HG03457 (cell line): ENCODE results near the gene TMEM101.
"Not testable (repeated sequence)": the region's sequence is repeated elsewhere in the genome, so short reads cannot be mapped to it uniquely, and the experiment has no call there.

ENCODE experiments used
- ATAC-seq: cut with Tn5 transposase; IDR thresholded peaks from one replicate; pipeline ENCODE4 v1.9.1; 2021; ENCODE audit warnings: moderate number of reproducible peaks; ENCODE audit not compliant: unreplicated experiment

Gene TMEM101

DNA sequence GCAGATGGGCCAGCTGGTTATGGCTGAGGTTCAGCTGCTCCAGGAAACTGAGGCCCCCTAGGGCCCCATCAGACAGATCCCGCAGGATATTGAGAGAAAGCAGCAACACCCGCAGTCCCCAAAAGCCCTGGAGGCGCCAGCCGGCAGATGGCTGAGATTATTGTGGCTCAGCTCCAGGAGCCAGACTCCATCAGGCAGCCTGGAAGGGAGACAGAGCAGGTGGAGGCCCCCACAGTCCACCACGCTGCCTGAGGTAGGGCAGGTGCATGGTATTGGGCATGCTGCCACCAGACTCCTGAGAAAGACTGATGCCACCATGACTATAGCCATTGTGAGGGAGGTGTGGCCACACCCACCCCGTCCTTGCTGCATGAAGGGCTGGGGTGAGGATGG, 9.5 kb upstream of the TMEM101 start:
- ATAC-seq, result no peak

DNA sequence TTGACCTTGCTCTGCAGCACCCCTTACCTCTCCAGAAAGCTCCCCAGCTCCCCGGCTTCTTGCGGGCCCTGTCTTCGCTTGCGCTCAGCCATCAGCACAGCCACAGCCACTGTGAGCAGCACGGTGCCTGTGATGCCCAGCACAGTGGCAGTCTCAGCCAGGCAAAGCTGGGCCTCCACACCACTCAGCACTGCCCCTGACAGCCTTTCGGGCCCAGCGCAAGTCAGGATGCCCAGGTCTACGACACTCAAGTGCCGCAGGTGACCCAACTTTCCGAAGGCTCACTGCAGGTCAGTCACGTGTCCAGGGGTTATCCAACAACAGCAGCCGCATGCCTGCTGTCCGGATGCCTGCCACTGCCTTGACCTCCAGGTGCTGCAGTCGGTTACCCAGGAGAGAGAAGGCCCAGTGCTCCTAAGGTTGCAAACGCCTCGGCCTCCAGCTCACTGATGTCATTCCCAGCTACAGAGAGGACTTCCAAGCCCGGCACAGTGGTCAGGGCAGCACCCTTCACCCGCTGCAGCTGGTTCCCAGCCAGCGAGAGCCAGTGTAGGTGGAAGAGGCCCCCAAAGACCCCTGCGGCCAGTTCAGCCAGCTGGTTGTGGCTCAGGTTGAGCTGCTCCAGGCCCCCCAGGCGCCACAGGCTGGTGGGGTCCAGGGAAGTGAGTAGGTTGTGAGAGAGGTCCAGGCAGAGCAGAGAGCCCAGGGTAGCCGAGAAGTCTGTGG, 8.9 kb upstream of the TMEM101 start:
- no peak for ATAC-seq

DNA sequence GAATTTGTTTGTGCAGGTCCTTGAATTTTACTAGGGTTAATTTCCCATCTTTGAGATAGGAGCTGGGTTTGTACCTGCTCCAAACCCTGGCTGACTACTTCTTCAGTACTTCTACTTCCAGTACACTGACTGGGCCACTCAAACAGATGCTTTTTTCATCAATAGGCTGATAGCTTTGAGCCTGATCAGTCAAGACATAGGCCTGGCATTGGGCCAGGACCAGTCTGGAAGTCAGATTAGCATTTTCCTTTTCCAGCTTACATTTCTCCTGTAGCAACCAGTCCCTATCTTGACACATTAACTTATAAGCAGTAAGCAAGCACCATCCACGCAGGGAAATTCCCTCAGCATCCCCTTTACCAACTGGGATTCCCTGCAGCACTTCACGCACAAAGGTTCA, 7.5 kb upstream of the TMEM101 start:
- no peak for ATAC-seq

DNA sequence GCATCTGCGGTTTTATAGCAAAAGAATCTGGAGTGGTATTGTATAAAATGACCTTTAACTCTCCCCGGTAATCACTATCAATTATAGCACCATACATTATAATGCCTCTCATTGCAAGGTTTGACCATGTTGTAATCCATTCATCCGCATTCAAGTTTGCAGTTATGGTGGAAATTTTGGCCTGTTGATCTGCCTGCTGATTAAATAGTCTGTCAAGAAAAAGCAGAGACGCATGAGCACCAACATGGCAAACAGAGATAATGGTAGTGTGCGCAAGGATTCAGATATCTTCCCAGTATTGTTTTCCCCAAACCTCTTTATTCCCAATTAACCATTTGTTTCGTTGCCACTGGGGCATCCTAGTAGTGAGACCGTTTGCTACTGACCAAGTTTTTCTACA, 6.5 kb upstream of the TMEM101 start:
- ATAC-seq, result not testable (repeated sequence)

DNA sequence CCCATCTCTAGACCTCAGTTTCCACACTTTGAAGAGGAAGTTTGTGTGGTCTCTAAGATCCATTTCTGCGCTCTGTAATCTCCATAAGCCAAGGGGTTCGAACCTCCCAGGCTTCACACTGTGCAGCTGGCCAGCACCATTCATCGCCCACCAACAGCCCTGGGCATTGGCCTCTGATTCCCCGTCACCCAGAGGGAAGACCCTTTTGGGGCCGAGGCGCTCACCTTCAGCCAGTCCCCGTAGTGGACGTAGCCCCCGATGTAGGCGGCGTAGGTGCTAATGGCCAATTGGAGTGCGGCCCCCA, 678 bp downstream of the TMEM101 start:
- no peak for ATAC-seq

DNA sequence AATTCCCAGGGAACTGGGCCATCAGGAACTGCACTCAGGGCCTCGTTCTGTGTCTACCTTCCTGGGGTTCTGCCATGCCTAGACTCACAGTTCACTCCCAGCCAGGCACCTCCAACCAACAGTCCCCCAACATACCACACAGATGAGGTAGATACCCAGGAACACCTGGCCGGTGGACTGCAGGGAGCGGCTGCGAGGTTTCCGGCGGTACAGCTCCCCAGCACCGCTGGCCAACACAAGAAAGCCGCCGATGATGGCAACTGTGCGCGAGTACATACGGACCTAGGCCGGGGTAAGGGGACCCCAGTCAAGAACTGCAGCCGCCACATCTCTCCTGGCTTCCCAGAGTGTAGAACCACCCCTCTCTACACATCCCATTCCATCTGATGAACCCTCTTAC, 1.9 kb downstream of the TMEM101 start:
- no peak for ATAC-seq

DNA sequence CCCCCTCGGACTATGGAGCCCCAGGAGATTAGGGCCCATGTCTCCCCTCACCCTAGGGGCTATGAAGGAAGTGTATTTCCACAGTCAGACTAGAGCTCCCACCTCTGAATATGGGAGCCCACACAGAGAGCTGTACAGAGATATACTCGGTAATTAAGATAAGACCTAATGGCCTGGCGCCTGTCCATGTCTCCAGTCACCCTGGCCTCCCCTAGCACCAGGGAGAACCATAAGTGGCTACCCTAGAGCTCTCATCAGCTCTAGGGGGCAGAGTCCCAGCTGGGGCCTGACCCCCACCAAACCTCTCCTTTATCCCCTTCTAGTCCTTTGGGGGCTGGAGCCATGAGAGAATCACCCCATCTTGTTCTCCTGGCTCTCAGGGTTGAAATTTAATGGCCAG, 2.4 kb downstream of the TMEM101 start:
- ATAC-seq, result no peak

DNA sequence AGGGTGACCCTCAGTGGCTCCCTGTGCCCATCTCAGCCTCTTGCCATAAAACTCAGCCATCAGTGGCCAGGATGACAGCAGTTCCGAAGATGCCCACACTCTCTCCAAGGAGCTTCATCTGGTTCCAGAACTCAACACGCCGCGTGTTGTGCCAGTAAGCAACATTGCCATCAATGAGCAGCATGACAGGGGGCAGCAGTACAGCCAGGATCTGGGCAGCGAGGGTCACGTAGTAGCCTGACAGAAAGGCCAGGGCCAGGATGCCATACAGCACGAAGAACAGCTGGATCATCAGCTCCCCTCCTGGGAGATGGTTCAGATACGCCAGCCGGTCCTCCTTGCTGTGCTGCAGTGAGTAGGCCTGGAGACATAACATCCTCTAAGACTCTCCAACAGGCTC, 2.9 kb downstream of the TMEM101 start:
- no peak for ATAC-seq

DNA sequence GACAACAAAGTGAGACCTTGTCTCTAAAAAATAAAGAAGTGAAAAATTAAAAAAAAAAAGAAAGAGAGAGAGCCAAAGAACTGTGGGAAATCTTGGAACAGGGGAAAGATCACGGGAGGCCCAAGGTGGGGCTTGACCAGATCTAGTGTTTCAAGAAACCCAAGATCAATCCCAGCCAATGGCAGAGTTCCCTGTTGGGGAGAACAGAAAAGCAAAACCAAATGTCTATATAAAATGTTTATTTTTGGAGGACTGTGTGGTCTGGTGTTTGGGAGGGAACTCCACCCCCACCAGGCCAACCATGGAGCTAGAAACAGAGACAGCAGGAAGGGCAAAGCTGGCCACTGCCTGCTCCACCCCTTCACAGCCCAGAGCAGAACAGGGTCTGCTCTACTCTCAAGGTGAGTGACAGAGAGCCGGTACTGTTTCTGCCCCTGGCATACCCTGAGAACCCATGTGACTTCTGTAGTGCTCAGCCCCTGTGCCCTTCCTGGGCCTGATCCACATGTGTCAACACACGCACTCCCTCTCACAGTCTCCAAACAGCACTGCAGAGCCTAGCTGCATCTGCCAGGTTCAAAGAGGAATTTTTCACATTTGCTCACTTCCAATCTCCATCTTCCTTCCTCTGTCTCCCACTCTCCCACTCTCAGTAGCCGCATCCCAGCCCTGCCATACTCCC, 3.7 kb downstream of the TMEM101 start:
- no peak for ATAC-seq

DNA sequence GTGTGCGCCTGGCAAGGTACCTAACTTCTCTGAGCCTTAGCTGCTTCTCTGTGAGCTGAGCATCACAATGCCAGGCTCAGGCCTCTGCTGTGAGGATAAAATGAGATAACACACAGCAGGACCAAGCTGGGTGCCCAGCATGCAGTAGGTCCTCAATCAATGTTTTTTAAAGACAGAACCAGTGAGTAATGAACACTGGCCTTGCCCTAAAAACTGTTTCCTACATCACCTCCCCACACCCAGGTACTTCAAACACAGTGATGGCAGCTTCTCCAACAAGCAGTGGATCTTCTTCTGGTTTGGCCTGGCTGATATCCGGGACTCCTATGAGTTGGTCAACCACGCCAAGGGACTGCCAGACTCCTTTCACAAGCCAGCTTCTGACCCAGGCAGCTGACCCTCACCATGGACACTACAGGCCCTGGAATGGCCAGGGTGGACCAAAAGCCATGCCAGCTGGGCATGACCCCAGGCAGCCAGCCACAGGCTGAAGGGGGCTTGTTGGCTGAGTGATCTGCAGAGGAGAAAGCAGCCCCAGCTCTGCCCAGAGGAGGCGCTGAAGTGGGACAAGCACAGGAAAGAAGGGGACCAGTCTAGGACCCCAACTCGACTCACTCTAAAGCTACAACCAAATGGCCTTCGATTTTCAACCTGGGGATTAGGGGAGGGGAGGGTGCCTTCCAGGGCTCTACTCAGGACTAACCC, 6.4 kb downstream of the TMEM101 start:
- ATAC-seq, result no peak

DNA sequence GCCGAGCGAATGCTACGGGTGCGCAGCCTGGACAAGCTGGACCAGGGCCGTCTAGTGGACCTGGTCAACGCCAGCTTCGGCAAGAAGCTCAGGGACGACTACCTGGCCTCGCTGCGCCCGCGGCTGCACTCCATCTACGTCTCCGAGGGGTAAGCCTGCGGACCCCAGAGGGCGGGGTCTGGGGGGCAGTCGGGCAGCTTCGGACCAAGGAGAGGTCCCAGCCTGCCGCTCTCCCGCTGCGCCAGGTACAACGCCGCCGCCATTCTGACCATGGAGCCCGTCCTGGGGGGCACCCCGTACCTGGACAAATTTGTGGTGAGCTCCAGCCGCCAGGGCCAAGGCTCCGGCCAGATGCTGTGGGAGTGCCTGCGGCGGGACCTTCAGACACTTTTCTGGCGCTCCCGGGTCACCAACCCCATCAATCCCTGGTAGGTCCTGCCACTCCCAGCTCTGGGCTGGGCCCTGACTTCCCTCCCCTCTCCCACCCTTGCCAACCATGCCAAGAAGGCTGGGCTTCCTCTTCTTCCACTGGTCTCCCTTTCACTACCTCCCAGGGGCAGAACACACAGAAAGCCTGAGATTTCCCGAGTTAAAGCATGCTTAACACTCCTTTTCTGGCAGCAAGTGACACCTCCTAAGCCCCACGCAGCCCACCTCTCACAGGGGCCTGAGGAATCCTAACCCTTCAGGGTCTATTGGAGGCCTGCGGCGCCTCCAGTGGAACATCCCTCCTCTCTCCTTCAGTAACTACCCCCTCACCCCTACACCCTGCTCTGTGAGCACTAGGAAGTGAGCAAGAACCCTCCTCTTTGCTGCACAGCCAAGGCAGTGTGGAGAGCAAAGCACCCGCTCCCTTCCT, 7.2 kb downstream of the TMEM101 start:
- ATAC-seq, result no peak

DNA sequence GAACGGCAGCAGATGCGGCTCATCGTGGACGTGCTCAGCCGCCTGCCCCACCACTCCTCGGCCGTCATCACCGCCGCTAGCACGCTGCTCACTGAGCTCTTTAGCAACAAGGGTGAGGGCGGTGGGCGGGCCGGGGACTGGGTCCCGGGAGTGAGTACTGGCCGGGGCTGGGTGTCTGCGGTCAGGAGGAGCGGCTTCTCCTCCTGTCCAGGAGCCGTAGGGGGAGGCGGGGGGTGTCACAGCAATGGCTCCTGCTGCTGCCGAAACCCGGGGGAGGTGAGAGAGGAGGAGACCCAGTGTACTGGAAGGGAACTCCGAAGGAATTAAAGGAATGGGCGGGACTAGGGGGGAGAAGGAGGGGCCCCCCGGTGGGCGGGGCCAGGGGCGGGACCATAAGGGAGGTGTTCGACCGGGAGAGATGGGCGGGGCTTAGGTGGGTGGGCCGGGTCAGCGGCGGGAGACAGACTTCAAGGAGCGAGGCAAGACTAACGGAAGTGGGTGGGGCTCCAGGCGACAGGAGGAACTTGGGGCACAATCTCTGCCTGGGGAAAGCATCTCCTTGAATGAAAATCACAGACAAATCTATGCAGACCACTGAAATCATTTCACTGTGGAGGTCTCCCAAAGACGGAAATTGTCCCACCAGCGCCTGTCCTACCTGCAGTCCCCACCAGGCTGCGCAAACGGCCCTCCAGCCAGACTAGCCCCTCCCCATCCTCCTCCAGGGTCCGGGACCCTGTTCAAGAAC, 8.0 kb downstream of the TMEM101 start:
- ATAC-seq, result no peak

DNA sequence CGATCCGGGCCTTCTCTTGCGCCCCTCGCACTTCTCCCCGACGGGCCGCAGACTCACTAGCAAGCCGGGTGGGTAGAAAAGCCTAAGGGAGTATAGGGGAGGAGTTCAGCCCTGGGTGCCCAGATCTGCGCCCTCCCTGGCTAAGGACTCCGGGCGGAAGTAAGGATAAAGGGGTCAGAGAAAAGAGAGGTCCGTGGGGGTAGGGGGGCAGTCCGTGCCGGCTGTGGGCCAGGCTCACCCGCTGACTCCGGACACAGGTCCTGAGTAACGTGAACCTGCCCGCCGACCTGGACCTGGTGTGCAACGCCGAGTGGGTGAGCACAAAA, 8.5 kb downstream of the TMEM101 start:
- ATAC-seq, result no peak

DNA sequence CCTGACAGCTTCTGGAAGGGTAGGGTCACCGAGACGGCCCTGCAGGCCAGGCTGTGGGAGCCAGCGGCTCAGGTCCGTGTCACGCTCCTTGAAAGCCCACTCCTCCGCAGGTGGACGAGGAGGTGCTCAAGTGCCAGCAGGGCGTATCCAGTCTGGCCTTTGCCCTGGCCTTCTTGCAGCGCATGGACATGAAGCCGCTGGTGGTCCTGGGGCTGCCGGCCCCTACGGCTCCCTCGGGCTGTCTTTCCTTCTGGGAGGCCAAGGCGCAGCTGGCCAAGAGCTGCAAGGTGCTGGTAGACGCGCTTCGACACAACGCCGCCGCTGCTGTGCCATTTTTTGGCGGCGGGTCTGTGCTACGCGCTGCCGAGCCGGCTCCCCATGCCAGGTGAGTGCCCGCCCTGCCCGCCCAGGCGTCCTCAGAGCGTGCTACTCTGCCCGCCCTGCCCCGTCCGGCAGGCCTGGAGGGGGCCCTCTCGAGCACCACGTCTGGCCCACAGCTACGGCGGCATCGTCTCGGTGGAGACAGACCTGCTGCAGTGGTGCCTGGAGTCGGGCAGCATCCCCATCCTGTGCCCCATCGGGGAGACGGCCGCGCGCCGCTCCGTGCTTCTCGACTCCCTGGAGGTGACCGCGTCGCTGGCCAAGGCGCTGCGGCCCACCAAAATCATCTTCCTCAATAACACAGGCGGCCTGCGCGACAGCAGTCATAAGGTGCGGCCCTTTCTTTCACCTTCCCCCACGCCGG, 9.1 kb downstream of the TMEM101 start:
- ATAC-seq, result no peak

DNA sequence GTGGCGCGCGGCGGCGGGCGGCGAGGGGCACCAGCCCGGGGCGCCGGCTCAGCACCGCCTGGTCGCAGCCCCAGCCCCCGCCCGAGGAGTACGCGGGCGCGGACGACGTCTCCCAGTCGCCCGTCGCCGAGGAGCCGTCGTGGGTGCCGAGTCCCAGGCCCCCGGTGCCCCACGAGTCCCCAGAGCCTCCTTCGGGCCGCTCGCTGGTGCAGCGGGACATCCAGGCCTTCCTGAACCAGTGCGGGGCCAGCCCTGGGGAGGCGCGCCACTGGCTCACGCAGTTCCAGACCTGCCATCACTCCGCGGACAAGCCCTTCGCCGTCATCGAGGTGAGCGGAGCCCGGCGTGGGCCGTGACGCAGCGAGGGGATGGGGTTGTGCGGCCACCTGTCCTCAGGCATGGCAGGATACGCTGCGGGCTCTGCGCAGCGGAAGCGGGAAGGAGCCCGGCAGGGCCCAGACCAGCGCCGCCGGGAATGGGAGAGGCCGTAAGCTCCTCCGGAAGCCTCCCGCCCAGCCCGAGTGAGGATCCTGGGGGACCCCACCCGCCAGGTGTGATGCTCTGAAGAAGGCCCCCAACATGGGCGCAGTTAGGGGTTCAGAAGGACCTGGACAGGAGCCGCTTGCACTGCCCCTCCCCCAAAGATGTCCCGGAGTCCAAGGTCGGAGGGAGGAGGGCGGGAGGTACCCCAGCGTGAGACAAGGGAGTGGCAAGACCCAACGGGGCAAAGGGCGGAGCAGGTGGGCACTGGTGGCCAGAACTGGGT, 9.8 kb downstream of the TMEM101 start:
- ATAC-seq, result no peak

DNA sequence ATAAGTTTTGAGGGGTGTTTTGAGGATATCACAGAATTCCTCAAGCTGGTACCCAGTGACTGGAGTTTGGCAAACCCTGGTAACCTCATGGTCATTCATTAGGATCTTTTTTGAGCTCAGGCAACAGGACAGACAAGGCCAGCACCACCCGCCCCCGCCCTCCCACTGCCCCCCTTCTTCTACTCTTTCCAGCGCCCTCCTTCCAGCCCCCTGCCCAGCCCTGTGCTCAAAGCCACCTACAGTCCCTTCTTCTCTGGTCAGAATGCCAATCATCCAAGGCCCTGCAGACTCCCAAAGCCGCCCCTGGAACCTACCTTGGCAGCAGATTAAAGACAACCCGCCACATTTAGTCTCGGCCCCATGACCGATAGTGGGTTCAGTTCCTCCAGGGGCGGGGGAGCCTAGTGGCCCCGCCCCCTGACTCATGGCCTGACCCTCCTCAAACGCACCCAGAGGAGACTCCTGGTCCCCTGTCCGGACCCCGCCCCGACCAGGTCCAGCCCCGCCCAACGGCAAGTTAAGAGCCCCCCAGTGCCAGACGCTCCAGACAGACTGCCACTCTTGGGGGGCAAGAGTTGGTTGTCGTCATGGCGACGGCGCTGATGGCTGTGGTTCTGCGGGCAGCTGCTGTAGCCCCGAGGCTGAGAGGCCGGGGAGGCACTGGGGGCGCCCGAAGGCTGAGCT, 10.5 kb downstream of the TMEM101 start, which contains the start of gene NAGS:
NAGS (plus strand) TSS at position 546 of the 684 bp plus-strand sequence; CDS start at position 588, 42 bp downstream.
- no peak for ATAC-seq

DNA sequence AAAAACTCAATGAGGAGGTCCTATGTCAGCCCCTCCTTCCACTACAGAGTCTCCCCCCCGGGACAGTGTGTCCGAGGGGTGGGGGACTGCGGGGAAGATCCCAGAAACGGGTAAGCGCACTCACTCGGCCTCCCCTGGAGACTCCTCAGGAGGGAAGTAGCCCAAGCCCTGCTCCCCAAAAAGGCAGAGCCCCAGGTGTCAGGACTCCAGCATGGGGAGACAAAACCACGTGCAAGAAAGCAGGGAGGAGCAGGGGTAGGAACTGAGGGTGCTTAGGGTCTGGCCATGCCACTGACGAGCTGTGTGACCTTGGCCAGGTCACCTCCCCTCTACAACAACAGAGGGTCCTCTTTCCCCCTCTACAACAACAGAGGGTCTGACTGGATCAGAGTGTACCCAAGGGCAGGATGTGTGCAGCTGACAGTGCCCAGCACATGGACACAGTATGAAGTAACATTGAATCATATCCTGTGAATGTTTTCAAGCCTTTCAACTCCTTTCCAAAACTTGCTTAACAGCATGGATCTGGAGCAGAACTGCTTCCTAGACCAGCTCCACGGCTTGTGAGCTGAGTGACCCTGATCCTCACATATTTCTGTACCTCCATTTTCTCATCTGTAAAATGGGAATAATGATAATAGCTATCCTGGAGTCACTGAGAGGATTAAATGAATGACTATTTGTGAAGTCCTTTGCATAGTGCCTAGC, 12.5 kb downstream of the TMEM101 start:
- no peak for ATAC-seq

DNA sequence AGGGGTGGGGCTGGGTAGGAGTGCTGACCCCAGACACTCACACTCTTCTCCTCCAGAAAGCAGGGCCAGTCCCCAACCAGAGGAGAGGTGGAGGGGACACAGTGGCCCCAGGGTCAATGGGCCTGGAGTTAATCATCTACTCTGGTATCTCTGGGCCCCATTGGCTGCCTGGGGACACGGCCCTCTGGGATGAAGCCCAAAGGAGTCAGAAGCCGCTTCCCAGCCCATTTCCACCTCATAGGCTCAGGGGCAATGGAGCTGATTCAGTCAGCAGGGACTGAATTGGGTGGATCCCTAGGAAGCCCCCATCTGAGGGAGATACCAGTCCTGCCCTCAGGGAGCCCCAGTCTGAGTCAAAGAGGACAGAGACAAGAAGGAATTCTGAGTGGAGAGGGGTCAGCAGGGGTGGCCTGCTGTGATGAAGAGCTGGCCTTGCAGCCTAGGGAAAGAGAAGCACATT, 13.3 kb downstream of the TMEM101 start:
- no peak for ATAC-seq
